Muscle layer of duodenum (tissue), 2 donors: ENCODE measurements around the gene TMEM135.
"Not testable (repeated sequence)": the region's sequence is repeated elsewhere in the genome, so short reads cannot be mapped to it uniquely, and the experiment has no call there.

Experiments used
- H3K27ac ChIP-seq: one replicate; pipeline ENCODE4 v1.7.0; 2013; ENCODE audit warnings: mild to moderate bottlenecking, low read length
- H3K27me3 ChIP-seq: one replicate; pipeline ENCODE4 v1.7.0; 2013; ENCODE audit warnings: low read depth, mild to moderate bottlenecking, control low read depth, low read length
- H3K36me3 ChIP-seq, 2 donors: one replicate each; pipeline ENCODE4 v1.7.0; 2013; ENCODE audit warnings: low read length in 2 of 2, control low read depth in 1 of 2, mild to moderate bottlenecking in 1 of 2; ENCODE audit not compliant: insufficient read depth in 2 of 2, control insufficient read depth in 1 of 2
- H3K4me1 ChIP-seq, 2 donors: one replicate each; pipeline ENCODE4 v1.7.0; 2013; ENCODE audit warnings: low read length in 2 of 2, mild to moderate bottlenecking in 2 of 2, control low read depth in 1 of 2, moderate library complexity in 1 of 2; ENCODE audit not compliant: insufficient read depth in 2 of 2, control insufficient read depth in 1 of 2
- H3K4me3 ChIP-seq, 2 donors: one replicate each; pipeline ENCODE4 v1.7.0; 2013; ENCODE audit warnings: low read length in 2 of 2, low read depth in 1 of 2, mild to moderate bottlenecking in 1 of 2
- H3K9me3 ChIP-seq, 2 donors: one replicate each; pipeline ENCODE4 v1.7.0; 2013; ENCODE audit warnings: low read length in 2 of 2, control low read depth in 1 of 2, mild to moderate bottlenecking in 1 of 2; ENCODE audit not compliant: control insufficient read depth in 1 of 2
- donor health status: healthy.

TMEM135 gene

DNA sequence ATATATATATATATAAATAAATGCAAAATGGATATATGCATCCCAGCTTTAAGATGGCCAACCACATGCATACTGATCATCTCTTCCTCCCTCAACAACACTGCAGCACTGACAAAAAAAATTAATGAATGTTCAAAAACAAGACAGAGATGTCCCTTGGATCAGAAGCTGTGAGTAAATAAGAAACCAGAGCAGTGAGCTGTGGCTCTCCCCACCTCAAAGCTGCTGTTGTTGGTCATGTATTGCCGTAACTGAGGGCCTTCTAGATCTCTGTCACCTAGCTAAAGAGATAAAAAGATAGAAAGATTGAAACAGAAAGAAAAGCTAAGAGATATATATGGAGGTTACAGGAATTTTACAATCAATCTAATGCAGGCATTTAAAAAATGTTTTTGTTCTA lies 15.5 kb upstream of the TMEM135 start:
- H3K27me3 ChIP-seq, result no peaks in the 10 kb centered on the region
- H3K36me3 ChIP-seq, result no peaks in the 10 kb centered on the region
- H3K27ac ChIP-seq, result no peak overlapping the region
- no peaks in the 10 kb centered on the region for H3K4me1 ChIP-seq
- H3K9me3 ChIP-seq, result no peaks in the 10 kb centered on the region
- no peak overlapping the region for H3K4me3 ChIP-seq

DNA sequence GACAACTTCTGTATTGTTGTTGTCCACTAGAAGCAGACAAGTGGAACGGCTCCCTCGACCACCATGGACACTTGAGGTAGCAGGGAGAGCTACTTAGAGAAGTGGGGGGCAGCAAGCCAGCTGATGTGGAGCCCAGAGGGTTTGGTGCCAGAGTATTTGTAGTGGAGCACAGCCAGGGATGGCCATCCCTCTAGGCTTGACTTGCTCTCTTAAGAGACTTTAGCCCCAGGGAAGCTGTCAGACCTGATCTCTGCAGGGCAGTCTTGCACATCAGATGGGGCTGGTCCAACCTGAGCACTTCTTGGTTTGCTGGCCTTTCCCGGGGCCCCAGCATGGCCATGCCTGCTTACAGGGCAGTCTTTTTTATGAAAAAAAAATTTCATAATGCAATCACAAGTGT lies 15.0 kb upstream of the TMEM135 start:
- H3K9me3 ChIP-seq, result no peaks in the 10 kb centered on the region
- H3K36me3 ChIP-seq, result no peaks in the 10 kb centered on the region
- H3K4me1 ChIP-seq, result no peaks in the 10 kb centered on the region
- no peak overlapping the region for H3K4me3 ChIP-seq
- H3K27me3 ChIP-seq, result no peaks in the 10 kb centered on the region
- no peak overlapping the region for H3K27ac ChIP-seq

DNA sequence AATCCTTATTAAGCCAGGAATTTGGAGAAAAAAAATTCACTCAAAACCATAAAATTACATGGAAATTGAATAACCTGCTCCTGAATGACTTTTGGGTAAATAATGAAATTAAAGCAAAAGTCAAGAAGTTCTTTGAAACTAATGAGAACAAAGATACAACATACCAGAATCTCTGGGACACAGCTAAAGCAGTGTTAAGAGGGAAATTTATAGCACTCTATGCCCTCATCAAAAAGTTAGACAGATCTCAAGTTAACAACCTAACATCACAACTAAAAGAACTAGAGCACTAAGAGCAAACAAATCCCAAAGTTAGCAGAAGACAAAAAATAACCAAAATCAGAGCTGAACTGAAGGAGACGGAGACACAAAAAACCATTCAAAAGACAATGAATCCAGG lies 11.3 kb upstream of the TMEM135 start:
- not testable (repeated sequence) for H3K9me3 ChIP-seq, H3K4me3 ChIP-seq, H3K27ac ChIP-seq, H3K27me3 ChIP-seq, H3K36me3 ChIP-seq, H3K4me1 ChIP-seq

DNA sequence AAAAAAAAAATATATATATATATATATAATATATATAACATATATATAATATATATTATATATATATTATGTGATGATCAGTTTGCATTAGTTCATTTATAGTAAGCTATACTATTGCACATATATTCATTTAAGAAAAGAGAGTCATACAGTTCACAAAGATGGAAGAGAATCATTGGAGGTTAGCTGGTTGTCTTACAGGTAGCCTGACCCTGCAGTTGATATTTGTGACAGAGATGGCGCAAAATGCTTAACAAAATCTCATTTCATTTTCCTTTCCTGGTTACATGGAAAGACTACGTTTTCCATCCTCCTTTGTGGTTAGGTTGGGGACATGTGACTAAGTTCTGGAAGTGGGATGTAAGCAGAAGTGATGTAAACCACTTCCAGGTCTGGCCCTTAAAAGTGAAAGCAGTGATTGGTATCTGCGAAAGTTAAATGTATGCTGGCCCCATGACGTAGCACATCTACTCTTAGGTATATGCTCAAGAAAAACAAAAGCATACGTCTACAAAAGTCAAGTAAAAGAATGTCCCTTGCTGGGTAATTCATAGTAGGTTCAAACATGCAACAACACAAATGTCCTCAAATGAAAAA lies 7.2 kb upstream of the TMEM135 start:
- no peaks in the 10 kb centered on the region for H3K27me3 ChIP-seq
- no peaks in the 10 kb centered on the region for H3K4me1 ChIP-seq
- no peaks in the 10 kb centered on the region for H3K9me3 ChIP-seq
- no peaks in the 10 kb centered on the region for H3K36me3 ChIP-seq
- no peak overlapping the region for H3K4me3 ChIP-seq
- no peak overlapping the region for H3K27ac ChIP-seq

DNA sequence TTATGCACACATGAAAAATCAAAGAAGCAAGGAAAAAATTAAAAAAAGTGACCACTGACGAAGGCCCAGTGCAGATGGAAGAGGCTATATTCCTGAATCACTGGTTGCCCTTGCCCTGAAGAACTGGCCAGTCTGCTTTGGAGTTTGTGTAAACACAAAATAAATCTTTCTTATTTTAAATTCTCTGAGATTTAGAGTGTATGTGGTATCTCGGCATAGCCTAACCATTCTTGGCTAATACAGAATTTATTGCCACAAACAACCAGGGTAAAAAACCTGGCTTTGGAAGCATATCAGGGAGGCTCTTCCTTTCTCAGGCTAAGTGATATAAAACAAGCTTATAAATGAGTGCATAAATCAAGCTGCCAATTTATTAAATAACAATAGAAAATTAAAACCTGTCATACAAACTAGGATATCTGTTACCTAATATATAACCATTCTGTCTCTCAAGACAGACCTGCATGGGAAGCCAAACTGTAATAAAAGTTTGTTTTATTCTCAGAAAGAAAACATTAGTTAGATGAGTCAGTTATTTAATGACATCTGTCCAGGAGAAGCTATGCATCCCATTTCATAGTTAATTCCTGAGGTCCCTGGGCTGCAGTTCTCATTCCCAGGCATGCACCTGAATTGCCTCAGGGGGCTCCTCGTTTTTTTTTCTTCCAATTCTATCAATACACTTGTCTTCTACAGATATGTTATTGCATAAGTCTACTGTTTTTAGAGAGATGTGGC lies 6.1 kb upstream of the TMEM135 start:
- Histone ChIP-seq H3K4me1 (no peaks in the 10 kb centered on the region), H3K36me3 (no peaks in the 10 kb centered on the region), H3K9me3 (no peaks in the 10 kb centered on the region), H3K27ac (no peak overlapping the region), H3K4me3 (no peak overlapping the region), H3K27me3 (no peaks in the 10 kb centered on the region)

DNA sequence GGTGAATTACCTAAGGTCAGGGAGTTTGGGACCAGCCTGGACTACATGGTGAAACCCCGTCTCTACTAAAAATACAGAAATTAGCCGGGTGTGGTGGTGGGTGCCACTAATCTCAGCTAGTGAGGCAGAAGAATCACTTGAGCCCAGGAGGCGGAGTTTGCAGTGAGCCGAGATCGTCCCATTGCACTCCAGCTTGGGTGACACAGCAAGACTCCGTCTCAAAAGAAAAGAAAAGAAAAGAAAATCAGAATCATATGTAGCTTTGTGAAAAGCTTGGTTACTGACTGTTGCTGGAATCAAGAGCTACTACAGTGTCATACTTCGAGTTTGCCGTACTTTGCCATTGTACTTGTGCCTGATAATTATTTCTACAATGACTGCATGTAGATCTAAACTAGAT lies 4.2 kb upstream of the TMEM135 start:
- H3K36me3 ChIP-seq, result no peaks in the 10 kb centered on the region
- peaks cover 0 to 11% of the 10 kb centered on the region in 2 donors for H3K4me1 ChIP-seq
- no peaks in the 10 kb centered on the region for H3K27me3 ChIP-seq
- no peak overlapping the region for H3K27ac ChIP-seq
- H3K9me3 ChIP-seq, result no peaks in the 10 kb centered on the region
- H3K4me3 ChIP-seq, result no peak overlapping the region

DNA sequence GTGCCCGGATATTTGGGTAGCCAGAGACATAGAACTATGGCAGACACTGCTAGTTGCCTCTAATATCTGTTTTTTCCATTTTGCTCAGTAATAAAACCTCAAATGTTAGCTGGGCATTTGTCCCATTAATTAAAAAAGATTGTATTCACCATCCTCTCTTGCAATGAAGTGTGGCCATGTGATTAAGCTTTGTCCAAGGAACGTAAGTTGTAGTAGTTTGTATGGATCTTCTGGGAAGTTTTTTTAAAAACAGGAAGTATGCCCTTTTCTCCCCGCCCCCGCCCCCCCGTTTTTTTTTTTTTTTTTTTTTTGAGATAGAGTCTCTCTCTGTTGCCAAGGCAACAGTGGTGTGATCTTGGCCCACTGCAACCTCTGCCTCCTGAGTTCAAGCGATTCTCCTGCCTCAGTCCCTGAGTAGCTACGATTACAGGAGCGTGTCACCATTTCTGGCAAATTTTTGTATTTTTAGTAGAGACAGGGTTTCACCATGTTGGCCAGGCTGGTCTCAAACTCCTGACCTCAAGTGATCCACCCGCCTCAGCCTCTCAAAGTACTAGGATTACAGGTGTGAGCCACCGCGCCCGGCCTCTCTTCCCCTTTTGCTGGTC lies 1.7 kb upstream of the TMEM135 start:
- no peak overlapping the region for H3K4me3 ChIP-seq
- H3K36me3 ChIP-seq, result no peaks in the 10 kb centered on the region
- H3K9me3 ChIP-seq, result no peaks in the 10 kb centered on the region
- H3K27ac ChIP-seq, result no peak overlapping the region
- peaks cover 0 to 24% of the 10 kb centered on the region in 2 donors for H3K4me1 ChIP-seq
- no peaks in the 10 kb centered on the region for H3K27me3 ChIP-seq

DNA sequence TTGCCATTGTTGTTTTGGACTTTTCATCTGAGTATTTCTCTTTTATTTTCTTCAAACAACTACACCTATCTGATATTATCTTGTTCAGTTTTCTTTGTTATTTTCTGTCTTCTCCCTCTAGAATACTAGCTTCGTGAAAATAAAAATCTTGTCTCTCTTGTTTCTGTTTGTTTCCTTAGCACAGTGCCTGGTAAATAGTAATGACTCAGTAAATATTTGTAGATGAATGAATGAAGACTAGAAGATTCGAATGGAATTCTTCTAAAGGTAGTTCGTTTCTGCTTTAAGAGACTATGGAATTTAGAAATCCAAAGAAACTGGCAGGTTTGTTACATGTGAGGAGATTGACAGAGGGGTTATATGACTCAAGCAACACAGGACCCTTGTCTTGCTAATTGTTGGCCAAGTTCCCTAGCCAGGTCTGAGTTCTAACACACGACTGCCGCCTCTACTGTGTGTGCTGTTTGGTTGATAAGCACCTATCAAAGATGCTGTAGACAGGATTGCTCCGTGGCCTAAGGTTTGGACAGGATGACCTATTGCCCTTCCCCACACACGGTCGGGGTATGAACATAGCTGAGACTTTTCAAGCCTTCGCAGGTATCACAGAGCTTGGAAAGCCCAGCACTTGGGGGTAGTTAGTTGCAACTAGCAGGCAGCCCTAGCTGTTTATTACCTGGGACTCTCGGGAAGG lies 831 bp upstream of the TMEM135 start:
- H3K27ac ChIP-seq, result peak overlapping the region; percentile 56
- H3K4me1 ChIP-seq, result peaks cover 0 to 24% of the 10 kb centered on the region in 2 donors
- H3K4me3 ChIP-seq, result peak overlapping the region; percentile 89 to 91
- H3K27me3 ChIP-seq, result no peaks in the 10 kb centered on the region
- no peaks in the 10 kb centered on the region for H3K9me3 ChIP-seq
- H3K36me3 ChIP-seq, result no peaks in the 10 kb centered on the region

DNA sequence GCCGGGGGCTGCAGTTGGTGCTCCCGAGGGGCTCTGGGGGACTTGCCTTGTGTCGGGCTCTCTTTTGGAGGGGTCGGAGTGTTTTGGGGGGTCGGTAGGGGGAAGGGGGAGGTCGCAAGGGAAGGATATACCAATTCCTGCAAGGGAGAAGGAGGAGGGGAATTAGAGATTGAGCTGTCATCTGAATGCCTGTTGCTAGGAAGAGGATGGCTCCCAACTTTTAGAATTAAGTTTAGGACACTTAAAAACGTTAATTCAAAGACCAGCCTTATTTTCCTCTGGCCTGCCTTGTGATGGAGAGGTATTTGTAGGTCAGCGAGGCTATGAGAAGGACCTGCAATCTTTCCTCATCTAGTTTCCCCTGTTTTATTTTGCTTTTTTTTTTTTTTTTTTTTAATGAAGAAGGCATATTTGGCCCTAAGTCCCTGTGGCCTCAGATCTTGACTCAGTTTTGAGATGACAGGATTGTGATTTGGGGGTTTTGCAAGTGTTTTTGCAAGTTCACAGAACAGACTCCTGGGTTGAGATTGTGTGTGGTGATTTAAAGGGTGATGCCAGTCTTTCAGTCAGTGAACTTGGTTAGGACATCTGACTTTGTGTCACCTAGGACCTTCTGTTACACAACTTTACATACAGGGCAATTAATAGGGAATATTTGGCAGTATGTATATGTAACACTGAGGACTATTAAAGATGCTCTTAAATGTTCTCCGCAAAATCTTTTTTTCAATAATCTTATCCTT lies 672 bp downstream of the TMEM135 start:
- Histone ChIP-seq H3K27ac (peak overlapping the region; percentile 77), H3K36me3 (no peaks in the 10 kb centered on the region), H3K4me3 (peak overlapping the region; percentile 89 to 91), H3K9me3 (no peaks in the 10 kb centered on the region), H3K4me1 (peaks cover 0 to 24% of the 10 kb centered on the region in 2 donors), H3K27me3 (no peaks in the 10 kb centered on the region)

DNA sequence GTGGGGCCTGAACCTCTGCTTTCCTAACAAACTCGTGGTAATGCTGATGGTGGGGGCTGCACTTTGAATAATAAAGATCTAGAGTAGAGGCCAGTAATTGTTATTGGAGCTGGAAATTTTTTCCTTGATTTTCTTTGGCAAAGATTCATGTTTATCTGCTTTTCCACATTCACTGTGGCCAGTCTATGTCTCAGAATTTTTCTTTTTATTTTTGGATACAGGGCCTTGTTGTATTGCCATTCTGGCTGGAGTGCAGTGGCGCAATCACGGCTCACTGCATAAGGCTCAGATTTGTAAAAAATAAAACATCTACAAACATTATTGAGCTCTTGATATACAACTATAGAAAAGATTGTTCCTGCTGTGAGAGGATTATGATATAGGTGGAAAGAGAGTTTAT lies 1.6 kb downstream of the TMEM135 start:
- Histone ChIP-seq H3K27me3 (no peaks in the 10 kb centered on the region), H3K27ac (no peak overlapping the region), H3K4me3 (peak overlapping the region; percentile 89 to 91), H3K36me3 (no peaks in the 10 kb centered on the region), H3K9me3 (no peaks in the 10 kb centered on the region), H3K4me1 (peaks cover 0 to 24% of the 10 kb centered on the region in 2 donors)

DNA sequence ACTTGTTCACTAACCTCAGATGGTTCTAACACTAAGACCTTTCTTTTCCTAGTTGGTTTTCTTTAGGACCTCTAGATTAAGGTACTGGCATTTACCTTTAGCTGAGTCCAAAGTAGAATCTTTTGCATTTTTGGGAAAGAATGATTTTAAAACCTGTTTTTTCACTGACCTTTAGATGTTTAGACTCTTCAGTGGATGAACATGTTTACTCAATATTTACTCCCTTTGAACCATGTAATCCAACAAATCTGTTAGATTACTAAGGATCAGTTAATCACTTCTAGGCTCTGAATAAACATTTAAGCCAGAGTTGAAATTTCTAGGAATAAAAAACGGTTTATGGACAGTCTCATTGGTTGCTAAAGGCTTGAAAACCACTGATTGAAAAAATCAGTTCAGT lies 6.2 kb downstream of the TMEM135 start:
- Histone ChIP-seq H3K9me3 (no peaks in the 10 kb centered on the region), H3K27me3 (no peaks in the 10 kb centered on the region), H3K4me1 (peaks cover 3 to 10% of the 10 kb centered on the region in 2 donors), H3K36me3 (no peaks in the 10 kb centered on the region), H3K27ac (no peak overlapping the region), H3K4me3 (no peak overlapping the region)
